GM18868 (cell line): ENCODE results near the gene RASGRP4.
"Not testable (repeated sequence)": the region's sequence is repeated elsewhere in the genome, so short reads cannot be mapped to it uniquely, and the experiment has no call there.

ENCODE experiments used
- ATAC-seq: cut with Tn5 transposase; IDR thresholded peaks from one replicate; pipeline ENCODE4 v1.9.1; 2021; ENCODE audit warnings: mild to moderate bottlenecking, moderate library complexity; ENCODE audit not compliant: unreplicated experiment

The RASGRP4 gene

GRCh38 chr19:38425810-38426466 lies at the start of gene RASGRP4:
Gene RASGRP4, minus strand, starts transcription at chr19:38426219. Its CDS starts 128 bp downstream, at chr19:38426091.
- ATAC-seq: no peak

GRCh38 chr19:38475176-38475575 lies 49.2 kb upstream of the RASGRP4 start:
- ATAC-seq: no peak

GRCh38 chr19:38473201-38473600 lies 47.2 kb upstream of the RASGRP4 start:
- no peak for ATAC-seq

GRCh38 chr19:38472725-38473124 lies 46.7 kb upstream of the RASGRP4 start:
- ATAC-seq: not testable (repeated sequence)

- ATAC-seq: no peak
Measured at GRCh38 chr19:38470788-38471480, 44.9 kb upstream of the RASGRP4 start.

GRCh38 chr19:38469151-38469550 lies 43.1 kb upstream of the RASGRP4 start:
- ATAC-seq: no peak

- ATAC-seq: no peak
Measured at GRCh38 chr19:38467541-38468525, 41.8 kb upstream of the RASGRP4 start.

GRCh38 chr19:38466050-38466449 lies 40.0 kb upstream of the RASGRP4 start:
- no peak for ATAC-seq

GRCh38 chr19:38464421-38465082 lies 38.5 kb upstream of the RASGRP4 start:
- ATAC-seq: no peak

GRCh38 chr19:38463365-38463764 lies 37.3 kb upstream of the RASGRP4 start:
- no peak for ATAC-seq

- ATAC-seq: no peak
Measured at GRCh38 chr19:38458991-38459390, 33.0 kb upstream of the RASGRP4 start.

- no peak for ATAC-seq
Measured at GRCh38 chr19:38457690-38458405, 31.8 kb upstream of the RASGRP4 start.

GRCh38 chr19:38457202-38457601 lies 31.2 kb upstream of the RASGRP4 start:
- ATAC-seq: no peak

GRCh38 chr19:38455031-38455430 lies 29.0 kb upstream of the RASGRP4 start:
- no peak for ATAC-seq

- ATAC-seq: no peak
Measured at GRCh38 chr19:38453596-38453995, 27.6 kb upstream of the RASGRP4 start.

- ATAC-seq: no peak
Measured at GRCh38 chr19:38452430-38453366, 26.7 kb upstream of the RASGRP4 start.

- ATAC-seq: no peak
Measured at GRCh38 chr19:38451629-38452028, 25.6 kb upstream of the RASGRP4 start.

GRCh38 chr19:38451036-38451435 lies 25.0 kb upstream of the RASGRP4 start:
- no peak for ATAC-seq

- ATAC-seq: no peak
Measured at GRCh38 chr19:38449518-38449917, 23.5 kb upstream of the RASGRP4 start.
